PC-9 (cell line): ENCODE data around the gene C17orf67.

Source experiments
- CTCF ChIP-seq: fragments of 200-600 bp; sonication (generic); conservative IDR thresholded peaks from 2 replicates; pipeline ENCODE4 v1.6.1; 2017; ENCODE audit warnings: mixed run types, antibody characterized with exemption, mild to moderate bottlenecking, moderate library complexity
- EZH2 ChIP-seq: fragments of 200-600 bp; sonication (generic); IDR thresholded peaks from 2 replicates; pipeline ENCODE4 v1.8.0; 2017; ENCODE audit warnings: antibody characterized with exemption, low read depth

GRCh38 chr17:56785405-56785804 is 48.3 kb downstream of the C17orf67 start:
- TF ChIP-seq CTCF (no peak), EZH2 (no peak)
